NOMO-1 treated with dmso at 0.1 percent for 144 hours (cell line): ENCODE measurements around the gene PYROXD2.

Experiments used
- DNase-seq: peaks from one replicate; lab custom pipeline; 2025; ENCODE audit not compliant: unreplicated experiment; lab: John Stamatoyannopoulos, UW

Gene PYROXD2

GRCh38 chr10:98337484-98337883 lies 77.5 kb downstream of the PYROXD2 start:
- no peak for DNase-seq
